ENCODE data around the gene PALM3.
"Not testable (repeated sequence)": the region's sequence is repeated elsewhere in the genome, so short reads cannot be mapped to it uniquely, and the experiment has no call there.

PALM3 gene

DNA sequence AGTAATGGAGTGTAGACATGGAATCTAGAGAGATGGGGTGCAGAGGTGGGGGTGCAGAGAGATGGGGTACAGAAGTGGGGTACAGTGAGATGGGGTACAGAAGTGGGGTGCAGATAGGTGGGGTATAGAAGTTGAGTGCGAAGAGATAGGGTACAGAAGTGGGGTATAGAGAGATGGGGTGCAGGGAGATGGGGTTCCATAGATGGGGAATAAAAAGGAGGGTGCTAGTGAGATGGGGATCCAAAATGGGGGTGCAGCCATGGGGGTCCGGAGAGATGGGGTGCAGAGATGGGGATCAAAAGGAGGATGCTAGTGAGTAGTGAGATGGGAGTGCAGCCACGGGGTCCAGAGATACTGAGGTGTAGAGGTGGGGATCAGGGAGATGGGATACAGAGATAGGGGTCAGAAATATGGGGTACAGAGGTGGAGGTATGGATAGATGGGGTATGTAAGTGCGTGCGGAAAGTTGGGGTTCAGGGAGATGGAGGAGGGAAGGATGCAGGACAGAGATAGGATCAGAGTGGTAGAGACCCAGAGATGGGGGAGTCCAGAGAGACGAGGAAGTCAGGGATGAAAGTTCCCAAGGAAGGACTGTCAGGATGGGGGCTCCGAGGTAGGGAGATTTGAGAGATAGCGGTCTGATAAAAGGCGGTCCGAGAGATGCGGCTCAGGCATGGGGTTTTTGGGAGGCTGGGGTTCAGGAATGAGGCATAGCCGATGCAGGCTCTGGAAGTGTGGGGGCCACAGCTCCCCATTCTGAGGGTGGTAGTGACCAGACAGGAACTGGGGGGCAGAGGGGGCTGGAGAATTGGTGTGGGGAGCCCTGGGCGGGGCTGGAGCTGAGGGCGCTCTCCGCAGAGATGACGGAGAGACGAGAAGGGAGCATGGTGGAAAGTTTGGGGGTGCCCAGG, 3.4 kb downstream of the PALM3 start:
- DNase-seq (ENCODE audit: low read depth) = no peak

DNA sequence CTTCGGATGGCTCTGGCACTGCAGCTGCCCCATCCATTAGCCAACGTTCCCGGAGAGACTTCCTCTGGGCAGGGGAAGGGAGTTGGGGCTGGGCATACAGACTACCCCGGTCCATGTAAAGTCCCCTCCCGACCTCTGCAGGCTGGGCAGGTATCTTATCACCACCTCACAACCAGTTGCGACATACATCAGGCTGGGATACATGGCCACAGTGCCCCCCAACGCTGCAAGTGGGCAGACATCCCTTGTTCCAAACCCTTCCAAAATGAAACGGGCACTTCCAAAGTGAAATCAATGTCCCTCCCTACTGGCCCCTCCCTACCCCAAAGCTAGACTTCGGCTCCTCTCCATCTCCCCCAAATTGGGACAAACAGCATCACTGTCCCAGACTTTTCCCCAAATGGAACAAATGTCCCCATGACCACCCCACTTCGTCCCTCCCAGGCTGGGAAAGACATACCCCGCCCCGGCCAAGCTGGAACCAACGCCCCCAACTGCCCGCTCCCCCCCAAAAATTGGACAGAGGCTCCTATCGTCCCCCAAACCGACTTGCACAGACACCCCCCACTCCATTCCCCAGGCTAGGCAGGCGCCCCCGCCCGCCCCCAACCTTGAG, 5.0 kb downstream of the PALM3 start:
- DNase-seq (ENCODE audit: low read depth) = no peak

GRCh38 chr19:14056069-14056666, 5.7 kb downstream of the PALM3 start:
- no peak for DNase-seq (ENCODE audit: low read depth)

DNA sequence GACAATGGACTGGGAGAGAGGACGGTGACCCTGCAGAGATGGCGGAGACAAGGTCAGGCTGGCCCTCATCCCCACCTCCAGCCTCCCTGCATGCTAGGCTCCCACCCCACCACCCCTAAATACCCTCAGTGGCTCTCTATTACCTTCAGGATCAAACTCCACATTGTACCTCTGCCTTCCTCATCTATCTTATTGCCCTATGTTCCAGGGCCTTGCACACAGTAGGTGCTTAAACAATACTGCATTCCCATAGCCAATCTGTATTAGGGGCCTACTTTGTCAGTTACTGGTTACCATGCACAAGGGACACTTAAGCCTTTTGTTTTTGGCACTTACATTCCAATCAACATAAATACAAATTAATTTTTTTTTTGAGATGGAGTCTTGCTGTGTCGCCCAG, 6.5 kb downstream of the PALM3 start:
- no peak for DNase-seq (ENCODE audit: low read depth)

DNA sequence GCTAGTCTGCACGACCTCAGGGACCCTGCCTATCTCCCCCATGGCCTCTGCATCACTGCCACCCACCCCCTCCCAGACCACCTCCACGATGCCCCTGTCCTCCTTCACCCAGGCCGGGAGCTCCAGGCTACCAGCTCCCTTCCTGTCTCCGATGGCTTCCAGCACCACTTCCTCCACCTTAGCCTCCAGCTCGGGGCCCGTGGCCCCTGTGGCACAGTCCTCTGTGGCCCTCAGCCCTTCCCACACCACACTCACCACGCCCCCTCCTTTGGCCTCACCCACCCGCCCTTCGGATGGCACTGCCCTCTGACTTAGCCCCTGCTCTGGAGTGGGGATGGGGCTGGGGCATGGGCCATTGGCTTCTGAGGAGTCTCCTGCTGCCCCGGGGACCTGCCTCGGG, 7.2 kb downstream of the PALM3 start:
- DNase-seq (ENCODE audit: low read depth) = no peak

DNA sequence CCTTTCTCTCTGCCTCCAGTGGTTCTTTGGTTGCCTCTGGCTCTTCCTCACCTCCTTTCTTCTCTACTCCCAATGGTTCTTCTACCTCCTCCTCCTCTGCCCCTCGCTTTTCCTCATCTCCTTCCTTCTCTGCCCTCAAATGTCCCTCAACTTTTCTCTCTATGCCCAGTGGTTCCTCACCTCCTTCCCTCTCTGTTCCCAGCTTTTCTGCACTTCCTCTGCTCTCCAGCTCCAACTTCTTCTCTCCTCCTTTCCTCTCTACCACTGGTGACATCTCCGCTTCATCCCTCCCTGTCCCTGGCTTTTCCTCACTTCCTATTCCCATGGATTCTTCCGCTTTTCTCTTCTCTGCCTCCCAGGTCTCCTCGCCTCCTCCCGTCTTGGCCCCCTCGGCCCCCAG, 7.8 kb downstream of the PALM3 start:
- no peak for DNase-seq (ENCODE audit: low read depth)

- DNase-seq (ENCODE audit: low read depth) = no peak
Observed at GRCh38 chr19:14053500-14053899, 8.4 kb downstream of the PALM3 start.

GRCh38 chr19:14053032-14053431, 8.8 kb downstream of the PALM3 start:
- DNase-seq (ENCODE audit: low read depth) = no peak

GRCh38 chr19:14052470-14052869, 9.4 kb downstream of the PALM3 start:
- DNase-seq (ENCODE audit: low read depth) = no peak

DNA sequence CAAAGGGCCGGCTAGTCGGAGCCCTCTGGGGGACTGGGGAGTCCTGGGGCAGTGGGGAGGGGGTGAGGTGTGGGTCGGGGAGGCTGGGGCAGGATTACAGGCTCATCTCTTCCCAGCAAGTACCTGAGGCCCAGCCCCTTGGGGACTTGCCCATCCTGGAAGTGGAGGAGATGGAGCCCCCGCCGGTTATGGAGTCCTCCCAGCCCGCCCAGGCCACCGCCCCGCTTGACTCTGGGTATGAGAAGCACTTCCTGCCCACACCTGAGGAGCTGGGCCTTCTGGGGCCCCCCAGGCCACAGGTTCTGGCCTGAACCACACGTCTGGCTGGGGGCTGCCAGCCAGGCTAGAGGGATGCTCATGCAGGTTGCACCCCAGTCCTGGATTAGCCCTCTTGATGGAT, 9.9 kb downstream of the PALM3 start:
- DNase-seq (ENCODE audit: low read depth) = no peak

DNA sequence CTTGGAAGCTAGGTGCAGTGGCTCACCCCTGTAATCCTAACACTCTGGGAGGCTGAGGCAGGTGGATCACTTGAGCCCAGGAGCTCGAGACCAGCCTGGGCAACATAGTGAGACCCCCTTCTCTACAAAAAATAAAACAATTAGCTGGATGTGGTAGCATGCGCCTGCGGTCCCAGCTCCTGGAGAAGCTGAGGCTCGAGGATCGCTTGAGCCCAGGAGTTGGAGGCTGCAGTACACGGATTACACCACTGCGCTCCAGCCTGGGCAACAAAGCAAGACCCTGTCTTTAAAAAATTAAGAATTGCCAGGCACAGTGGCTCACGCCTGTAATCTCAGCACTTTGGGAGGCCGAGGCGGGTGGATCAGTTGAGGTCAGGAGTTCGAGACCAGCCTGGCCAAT, 10.9 kb downstream of the PALM3 start:
- not testable (repeated sequence) for DNase-seq (ENCODE audit: low read depth)

GRCh38 chr19:14050512-14050911, 11.4 kb downstream of the PALM3 start:
- no peak for DNase-seq (ENCODE audit: low read depth)

- DNase-seq (ENCODE audit: low read depth) = peak; percentile 66
Observed at GRCh38 chr19:14048443-14049153, 13.3 kb downstream of the PALM3 start.

- not testable (repeated sequence) for DNase-seq (ENCODE audit: low read depth)
Observed at GRCh38 chr19:14047866-14048265, 14.0 kb downstream of the PALM3 start.

DNA sequence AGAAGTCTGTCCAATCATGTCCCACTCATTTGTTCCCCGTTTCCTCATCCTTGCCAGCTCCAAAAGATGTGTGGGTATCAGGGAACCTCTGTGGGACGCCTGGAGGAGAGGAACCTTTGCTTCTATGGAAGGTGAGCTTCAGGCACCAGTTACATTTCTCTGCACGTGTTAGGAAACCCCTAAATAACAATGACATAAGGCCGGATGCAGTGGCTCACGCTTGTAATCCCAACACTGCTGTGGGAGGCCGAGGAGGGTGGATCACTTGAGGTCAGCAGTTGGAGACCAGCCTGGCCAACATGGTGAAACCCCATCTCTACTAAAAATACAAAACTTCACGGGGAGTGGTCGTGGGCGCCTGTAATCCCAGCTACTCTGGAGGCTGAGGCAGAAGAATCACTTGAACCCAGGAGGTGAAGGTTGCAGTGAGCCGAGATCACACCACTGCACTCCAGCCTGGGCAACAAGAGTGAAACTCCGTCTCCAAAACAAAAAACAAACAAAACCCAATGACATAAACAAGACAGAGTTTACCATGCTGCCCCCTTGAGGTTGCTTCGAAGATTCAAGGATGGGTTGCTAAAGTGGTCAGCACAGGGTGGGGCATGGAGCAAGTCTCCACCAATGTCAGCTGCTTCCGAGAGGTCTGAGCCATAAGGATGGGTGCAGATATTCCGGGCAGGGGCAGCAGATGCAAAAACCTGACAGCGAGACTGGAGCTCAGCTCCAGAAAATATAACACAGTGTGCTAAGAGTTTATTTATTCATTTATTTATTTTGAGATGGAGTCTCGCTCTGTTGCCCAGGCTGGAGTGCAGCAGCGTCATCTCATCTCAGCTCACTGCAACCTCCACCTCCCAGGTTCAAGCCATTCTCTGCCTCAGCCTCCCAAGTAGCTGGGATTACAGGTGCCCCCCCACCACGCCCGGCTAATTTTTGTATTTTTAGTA, 18.9 kb downstream of the PALM3 start:
- peak; percentile 36 for DNase-seq (ENCODE audit: low read depth)

- DNase-seq (ENCODE audit: low read depth) = no peak
Observed at GRCh38 chr19:14039181-14039580, 22.7 kb downstream of the PALM3 start.

GRCh38 chr19:14035706-14036105, 26.2 kb downstream of the PALM3 start:
- DNase-seq (ENCODE audit: low read depth) = no peak

GRCh38 chr19:14035159-14035558, 26.7 kb downstream of the PALM3 start:
- not testable (repeated sequence) for DNase-seq (ENCODE audit: low read depth)

GRCh38 chr19:14033946-14034345, 27.9 kb downstream of the PALM3 start:
- DNase-seq (ENCODE audit: low read depth) = no peak

DNA sequence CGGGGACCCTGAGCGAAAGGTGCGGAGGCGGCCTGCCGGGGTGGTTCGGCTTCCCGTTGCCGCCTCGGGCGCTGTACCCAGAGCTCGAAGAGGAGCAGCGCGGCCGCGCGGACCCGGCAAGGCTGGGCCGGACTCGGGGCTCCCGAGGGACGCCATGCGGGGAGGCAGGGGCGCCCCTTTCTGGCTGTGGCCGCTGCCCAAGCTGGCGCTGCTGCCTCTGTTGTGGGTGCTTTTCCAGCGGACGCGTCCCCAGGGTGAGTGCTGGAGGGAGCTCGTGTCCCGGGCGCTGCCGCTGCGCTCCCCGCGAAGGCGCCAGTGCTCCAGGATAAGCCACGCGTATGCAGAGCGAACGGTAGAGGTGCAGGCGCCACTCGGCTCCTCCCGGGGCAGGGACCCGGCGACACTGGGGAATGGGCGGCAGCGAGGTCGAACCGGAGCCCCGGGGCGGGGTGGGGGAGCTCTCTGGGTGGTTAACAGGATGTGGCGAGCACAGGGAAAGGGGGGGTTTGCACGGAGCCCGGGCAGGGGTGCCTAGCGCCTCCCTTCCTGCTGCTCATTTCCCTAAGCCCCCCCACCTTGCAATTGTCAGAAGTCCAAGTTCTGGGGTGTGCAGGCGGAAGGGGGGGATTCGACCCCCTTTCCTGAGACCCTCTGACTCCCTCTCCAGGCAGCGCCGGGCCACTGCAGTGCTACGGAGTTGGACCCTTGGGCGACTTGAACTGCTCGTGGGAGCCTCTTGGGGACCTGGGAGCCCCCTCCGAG, 30.0 kb downstream of the PALM3 start, which contains the start of gene IL27RA:
TSS of gene IL27RA (plus strand) at position 44 of the 762 bp plus-strand sequence. CDS start at position 155, 111 bp downstream.
- DNase-seq (ENCODE audit: low read depth) = peak; percentile 69
